H9 (cell line): Measurements from ENCODE around the gene PDZD2. TPM values are rescaled to one million over a fixed set of nuclear protein-coding genes. Genes with fewer than 3 reads are reported as not detected.

ENCODE experiments used
- DNase-seq: peaks from one replicate; pipeline ENCODE4 v3.0.0-alpha.2; 2017
- H2AFZ ChIP-seq: one replicate; pipeline ENCODE4 v1.6.1; 2013; ENCODE audit warnings: mild to moderate bottlenecking, low read length, control low read depth, moderate library complexity
- H2AK5ac ChIP-seq: 2 replicates; pipeline ENCODE4 v1.6.1; 2013; ENCODE audit warnings: low read length, control low read depth, mixed read lengths; ENCODE audit not compliant: insufficient read length
- H2BK120ac ChIP-seq: one replicate; pipeline ENCODE4 v1.6.1; 2013; ENCODE audit warnings: low read depth, mild to moderate bottlenecking, low read length, control low read depth, inconsistent platforms; ENCODE audit not compliant: poor library complexity, severe bottlenecking
- H2BK12ac ChIP-seq: 2 replicates; pipeline ENCODE4 v1.6.1; 2013; ENCODE audit warnings: low read length, control low read depth, mixed read lengths, low read depth; ENCODE audit not compliant: insufficient read length
- H2BK15ac ChIP-seq: 2 replicates; pipeline ENCODE4 v1.6.1; 2013; ENCODE audit warnings: low read depth, low read length, control low read depth
- H2BK20ac ChIP-seq: one replicate; pipeline ENCODE4 v1.6.1; 2013; ENCODE audit warnings: low read depth, mild to moderate bottlenecking, low read length, control low read depth, inconsistent platforms; ENCODE audit not compliant: poor library complexity, severe bottlenecking
- H2BK5ac ChIP-seq: 2 replicates; pipeline ENCODE4 v1.6.1; 2013; ENCODE audit warnings: low read length, control low read depth, mixed read lengths; ENCODE audit not compliant: insufficient read length
- H3K14ac ChIP-seq: 2 replicates; pipeline ENCODE4 v1.6.1; 2013; ENCODE audit warnings: low read length, control low read depth; ENCODE audit not compliant: insufficient read depth
- H3K18ac ChIP-seq: 2 replicates; pipeline ENCODE4 v1.6.1; 2013; ENCODE audit warnings: low read depth, mild to moderate bottlenecking, mixed read lengths, low read length, control low read depth; ENCODE audit not compliant: insufficient read length
- H3K23ac ChIP-seq: 2 replicates; pipeline ENCODE4 v1.6.1; 2013; ENCODE audit warnings: low read length, control low read depth, mixed read lengths, low read depth; ENCODE audit not compliant: insufficient read length
- H3K23me2 ChIP-seq: 2 replicates; pipeline ENCODE4 v1.6.1; 2013; ENCODE audit warnings: low read depth, mild to moderate bottlenecking, mixed read lengths, low read length, control low read depth; ENCODE audit not compliant: insufficient read length, poor library complexity, severe bottlenecking
- H3K27ac ChIP-seq: 2 replicates; pipeline ENCODE4 v1.5.1; 2013; ENCODE audit warnings: low read length, control low read depth, mixed read lengths, low read depth; ENCODE audit not compliant: insufficient read length
- H3K27me3 ChIP-seq: 2 replicates; pipeline ENCODE4 v1.6.1; 2013; ENCODE audit warnings: low read length, control low read depth, inconsistent platforms; ENCODE audit not compliant: insufficient read depth
- H3K4ac ChIP-seq: 2 replicates; pipeline ENCODE4 v1.6.1; 2013; ENCODE audit warnings: low read depth, mild to moderate bottlenecking, control low read depth, inconsistent platforms, low read length, moderate library complexity
- H3K4me1 ChIP-seq: 2 replicates; pipeline ENCODE4 v1.6.1; 2013; ENCODE audit warnings: low read length, control low read depth, inconsistent platforms; ENCODE audit not compliant: insufficient read depth
- H3K4me2 ChIP-seq: 2 replicates; pipeline ENCODE4 v1.6.1; 2013; ENCODE audit warnings: low read length, control low read depth, mixed read lengths; ENCODE audit not compliant: insufficient read length, insufficient read depth
- H3K56ac ChIP-seq: 2 replicates; pipeline ENCODE4 v1.6.1; 2013; ENCODE audit warnings: low read depth, mild to moderate bottlenecking, mixed read lengths, low read length, control low read depth; ENCODE audit not compliant: insufficient read length
- H3K79me1 ChIP-seq: 2 replicates; pipeline ENCODE4 v1.6.1; 2013; ENCODE audit warnings: low read depth, mild to moderate bottlenecking, moderate library complexity, low read length, control low read depth, inconsistent platforms; ENCODE audit not compliant: insufficient read depth, poor library complexity, severe bottlenecking
- H3K79me2 ChIP-seq: 2 replicates; pipeline ENCODE4 v1.6.1; 2013; ENCODE audit warnings: low read length, control low read depth, inconsistent platforms; ENCODE audit not compliant: insufficient read depth
- H3K9ac ChIP-seq: 2 replicates; pipeline ENCODE4 v1.6.1; 2013; ENCODE audit warnings: low read length, control low read depth, mixed read lengths; ENCODE audit not compliant: insufficient read length; ENCODE audit errors: extremely low read depth
- H3K9me3 ChIP-seq: one replicate; pipeline ENCODE4 v1.6.1; 2013; ENCODE audit warnings: low read depth, low read length, inconsistent platforms; ENCODE audit not compliant: control insufficient read depth
- H3T11ph ChIP-seq: one replicate; pipeline ENCODE4 v1.6.1; 2013; ENCODE audit warnings: mild to moderate bottlenecking, low read length, control low read depth, inconsistent platforms
- H4K20me1 ChIP-seq: one replicate; pipeline ENCODE4 v1.6.1; 2013; ENCODE audit not compliant: control insufficient read depth, insufficient read length, insufficient read depth
- H4K5ac ChIP-seq: 2 replicates; pipeline ENCODE4 v1.6.1; 2013; ENCODE audit warnings: low read depth, mild to moderate bottlenecking, mixed read lengths, low read length, control low read depth; ENCODE audit not compliant: insufficient read length
- H4K8ac ChIP-seq: replicated peaks from 2 replicates; pipeline ENCODE4 v1.6.1; 2013; ENCODE audit warnings: low read length, control low read depth, mixed read lengths, low read depth; ENCODE audit not compliant: insufficient read length
- H4K91ac ChIP-seq: 2 replicates; pipeline ENCODE4 v1.6.1; 2013; ENCODE audit warnings: low read depth, mild to moderate bottlenecking, moderate library complexity, mixed read lengths, low read length, control low read depth; ENCODE audit not compliant: insufficient read length
- H3K27ac Mint-ChIP-seq, 3 experiments: 2 replicates in 2 of 3; 3 replicates in 1 of 3; pipeline ENCODE4 v1.8.0; 2020 to 2021; ENCODE audit warnings: mixed read lengths in 3 of 3, mild to moderate bottlenecking in 1 of 3, moderate library complexity in 1 of 3
- H3K27me3 Mint-ChIP-seq: 2 replicates; pipeline ENCODE4 v1.8.0; 2021; ENCODE audit warnings: low read depth, mild to moderate bottlenecking, moderate library complexity, mixed read lengths
- H3K36me3 Mint-ChIP-seq, 3 experiments: 2 replicates in 2 of 3; 3 replicates in 1 of 3; pipeline ENCODE4 v1.8.0; 2020 to 2021; ENCODE audit warnings: low read depth in 3 of 3, mixed read lengths in 3 of 3; ENCODE audit not compliant: insufficient read depth in 1 of 3
- H3K4me1 Mint-ChIP-seq, 2 experiments: 2 replicates each; pipeline ENCODE4 v1.8.0; 2020; ENCODE audit warnings: mixed read lengths in 2 of 2
- H3K4me3 Mint-ChIP-seq, 2 experiments: 2 replicates in 1 of 2; 3 replicates in 1 of 2; pipeline ENCODE4 v1.8.0; 2020 to 2021; ENCODE audit warnings: mild to moderate bottlenecking in 2 of 2, mixed read lengths in 2 of 2, moderate library complexity in 1 of 2
- H3K9me3 Mint-ChIP-seq, 2 experiments: 2 replicates in 1 of 2; 3 replicates in 1 of 2; pipeline ENCODE4 v1.8.0; 2020; ENCODE audit warnings: mild to moderate bottlenecking in 2 of 2, mixed read lengths in 2 of 2, moderate library complexity in 1 of 2
- CTCF ChIP-seq: fragments of 200-600 bp; sonication (generic); conservative IDR thresholded peaks from 3 replicates; pipeline ENCODE4 v1.8.0; 2021; ENCODE audit warnings: antibody characterized with exemption, mild to moderate bottlenecking
- WGBS: extraction: QIAGEN DNeasy Blood & Tissue Kit; methylation state at CpG from one replicate; pipeline ENCODE4 v1.1.7; 2013; ENCODE audit warnings: missing lambda C conversion rate, low lambda C conversion rate, mixed read lengths; ENCODE audit not compliant: insufficient read length; ENCODE audit errors: extremely low coverage; 5-methylcytosine and 5-hydroxymethylcytosine counted together
- total RNA-seq: library from RNA; stranded (reverse); gene quantifications from 2 replicates; pipeline ENCODE4 v1.2.1, GENCODE V29; 2021

The PDZD2 gene
- total RNA-seq, 1 experiment from 2014 or later: 9.9 TPM

GRCh38 chr5:31674371-31674951 lies 35.5 kb downstream of the PDZD2 start:
- Histone ChIP-seq H3K9me3 (no peaks in the 10 kb centered on the region), H3K27ac (no peak overlapping the region), H2BK120ac (no peak overlapping the region), H4K8ac (no peak overlapping the region), H2BK15ac (no peak overlapping the region), H3K27me3 (no peaks in the 10 kb centered on the region), H4K91ac (no peak overlapping the region), H3K4ac (no peak overlapping the region), H3K23ac (no peak overlapping the region), H3T11ph (no peak overlapping the region), H3K79me1 (no peaks in the 10 kb centered on the region), H2BK12ac (no peak overlapping the region), H4K20me1 (no peaks in the 10 kb centered on the region), H4K5ac (no peak overlapping the region), H2BK20ac (no peak overlapping the region), H2AFZ (no peak overlapping the region), H2BK5ac (no peak overlapping the region), H2AK5ac (no peak overlapping the region), H3K23me2 (no peaks in the 10 kb centered on the region), H3K4me2 (no peak overlapping the region), H3K14ac (no peak overlapping the region), H3K9ac (no peak overlapping the region), H3K18ac (no peak overlapping the region), H3K56ac (no peak overlapping the region), H3K79me2 (no peaks in the 10 kb centered on the region), H3K4me1 (peaks cover 9% of the 10 kb centered on the region; the same call in 1 of the 2 replicates)
- no peak overlapping the region for H3K4me3 Mint-ChIP-seq
- no CpG with 5 or more reads among the region's 7 CpGs for WGBS
- peaks cover 3 to 5% (median 3%) of the 10 kb centered on the region in 3 experiments; a peak in 4 of 7 replicates for H3K36me3 Mint-ChIP-seq
- DNase-seq: no peak
- no peak for TF ChIP-seq CTCF
- H3K27me3 Mint-ChIP-seq: no peaks in the 10 kb centered on the region; the same call in 1 of the 2 replicates
- H3K27ac Mint-ChIP-seq: no peak overlapping the region
- H3K9me3 Mint-ChIP-seq: peaks cover 3% of the 10 kb centered on the region in 2 experiments; a peak in 2 of 5 replicates
- H3K4me1 Mint-ChIP-seq: peaks cover 21 to 23% of the 10 kb centered on the region in 2 experiments
